Measurements from ENCODE around the gene SHISAL1. TPM values are rescaled to one million over a fixed set of nuclear protein-coding genes. Genes with fewer than 3 reads are reported as not detected.

SHISAL1 gene
- total RNA-seq, 1 experiment from 2014 or later, result 1.1 TPM

- Histone ChIP-seq H4K20me1 (ENCODE audit: low read length) (no peaks in the 10 kb centered on the region), H3K36me3 (ENCODE audit: low read depth, low read length) (no peaks in the 10 kb centered on the region), H3K4me1 (ENCODE audit: insufficient read depth, low read length) (no peaks in the 10 kb centered on the region), H3K27me3 (ENCODE audit: low read length) (no peaks in the 10 kb centered on the region), H3K27ac (ENCODE audit: low read length) (no peak overlapping the region), H3K4me2 (ENCODE audit: low read length) (no peak overlapping the region), H3F3A (ENCODE audit: low read length, unreplicated experiment) (no peaks in the 10 kb centered on the region), H3K4me3 (ENCODE audit: low read length) (no peak overlapping the region), H3K9me2 (replicated peaks; ENCODE audit: low read length) (no peaks in the 10 kb centered on the region), H3K9me3 (ENCODE audit: low read length) (no peaks in the 10 kb centered on the region), H3K79me2 (ENCODE audit: low read length) (no peaks in the 10 kb centered on the region), H3K9ac (ENCODE audit: low read length) (no peak overlapping the region), H2AFZ (ENCODE audit: low read length) (no peak overlapping the region)
- POLR2A ChIA-PET (ENCODE audit: unreplicated experiment), result no interaction called here
- TF ChIP-seq CTCF (conservative IDR thresholded peaks at IDR 0.05; ENCODE audit: low read depth, low read length) (no peak), EZH2 (IDR thresholded peaks at IDR 0.05; ENCODE audit: low read length, unreplicated experiment) (no peak), EZH2phosphoT487 (IDR thresholded peaks at IDR 0.05; ENCODE audit: borderline replicate concordance, low read length) (no peak)
- no peak for DNase-seq
- CTCF ChIA-PET, result no interaction called here
- BruUV-seq (replicated peaks), result no TSS peak
- no peak for ATAC-seq
- intact Hi-C loops (cut with micrococcal nuclease), result no loop called here
These were observed 33.7 kb downstream of the SHISAL1 start for GRCh38 chr22:44279069-44279360.

DNA sequence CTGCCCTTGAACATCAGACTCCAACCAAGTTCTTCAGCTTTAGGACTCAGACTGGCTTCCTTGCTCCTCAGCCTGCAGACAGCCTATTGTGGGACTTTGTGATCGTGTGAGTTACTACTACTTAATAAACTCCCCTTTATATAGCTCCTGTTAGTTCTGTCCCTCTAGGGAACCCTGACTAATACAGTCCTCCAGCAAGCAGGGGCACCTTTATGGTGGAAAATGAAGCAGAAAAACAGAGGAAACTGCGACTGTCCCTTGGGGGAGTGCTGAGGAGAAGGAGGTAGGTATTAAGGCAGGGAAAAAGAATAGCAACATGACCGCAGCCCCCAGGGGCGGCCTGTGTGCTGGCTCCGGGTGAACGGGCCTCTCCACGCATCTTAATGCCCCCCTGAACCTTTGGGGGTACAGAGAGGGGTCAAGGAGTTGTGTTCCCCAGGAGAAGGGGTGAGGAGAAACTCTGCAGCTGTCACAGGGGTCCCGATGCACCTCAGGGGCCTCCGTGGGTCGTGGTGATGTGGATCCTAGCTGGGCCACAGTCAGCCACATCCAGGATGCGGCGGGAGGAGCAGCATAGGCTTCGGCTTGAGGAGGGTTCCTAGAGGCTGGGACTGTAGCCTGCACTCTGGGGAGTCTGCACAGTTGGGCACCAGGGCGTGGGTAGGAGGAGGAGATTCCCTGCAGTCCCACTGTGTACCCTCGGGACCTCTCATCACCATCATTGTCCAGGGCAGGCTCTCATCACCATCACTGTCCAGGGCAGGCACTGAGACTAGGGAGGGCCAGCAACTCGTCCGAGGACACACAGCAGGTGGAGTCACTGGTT lies 34.3 kb downstream of the SHISAL1 start:
- H3K36me3 ChIP-seq (ENCODE audit: low read depth, low read length), result no peaks in the 10 kb centered on the region
- no peaks in the 10 kb centered on the region for H3K4me1 ChIP-seq (ENCODE audit: insufficient read depth, low read length)
- intact Hi-C loops (cut with micrococcal nuclease), result no loop called here
- ChIA-PET POLR2A (ENCODE audit: unreplicated experiment) (no interaction called here), CTCF (no interaction called here)
- H3K4me2 ChIP-seq (ENCODE audit: low read length), result no peak overlapping the region
- H3K9me2 ChIP-seq (replicated peaks; ENCODE audit: low read length), result no peaks in the 10 kb centered on the region
- ATAC-seq (no peak), DNase-seq (no peak)
- no peak overlapping the region for H2AFZ ChIP-seq (ENCODE audit: low read length)
- no peaks in the 10 kb centered on the region for H4K20me1 ChIP-seq (ENCODE audit: low read length)
- no TSS peak for BruUV-seq (replicated peaks)
- no peaks in the 10 kb centered on the region for H3K79me2 ChIP-seq (ENCODE audit: low read length)
- H3K27me3 ChIP-seq (ENCODE audit: low read length), result no peaks in the 10 kb centered on the region
- H3F3A ChIP-seq (ENCODE audit: low read length, unreplicated experiment), result no peaks in the 10 kb centered on the region
- no peak for TF ChIP-seq EZH2 (IDR thresholded peaks at IDR 0.05; ENCODE audit: low read length, unreplicated experiment)
- no peak for TF ChIP-seq CTCF (conservative IDR thresholded peaks at IDR 0.05; ENCODE audit: low read depth, low read length)
- no peak for TF ChIP-seq EZH2phosphoT487 (IDR thresholded peaks at IDR 0.05; ENCODE audit: borderline replicate concordance, low read length)
- H3K4me3 ChIP-seq (ENCODE audit: low read length), result no peak overlapping the region
- H3K9me3 ChIP-seq (ENCODE audit: low read length), result no peaks in the 10 kb centered on the region
- no peak overlapping the region for H3K9ac ChIP-seq (ENCODE audit: low read length)
- H3K27ac ChIP-seq (ENCODE audit: low read length), result no peak overlapping the region

DNA sequence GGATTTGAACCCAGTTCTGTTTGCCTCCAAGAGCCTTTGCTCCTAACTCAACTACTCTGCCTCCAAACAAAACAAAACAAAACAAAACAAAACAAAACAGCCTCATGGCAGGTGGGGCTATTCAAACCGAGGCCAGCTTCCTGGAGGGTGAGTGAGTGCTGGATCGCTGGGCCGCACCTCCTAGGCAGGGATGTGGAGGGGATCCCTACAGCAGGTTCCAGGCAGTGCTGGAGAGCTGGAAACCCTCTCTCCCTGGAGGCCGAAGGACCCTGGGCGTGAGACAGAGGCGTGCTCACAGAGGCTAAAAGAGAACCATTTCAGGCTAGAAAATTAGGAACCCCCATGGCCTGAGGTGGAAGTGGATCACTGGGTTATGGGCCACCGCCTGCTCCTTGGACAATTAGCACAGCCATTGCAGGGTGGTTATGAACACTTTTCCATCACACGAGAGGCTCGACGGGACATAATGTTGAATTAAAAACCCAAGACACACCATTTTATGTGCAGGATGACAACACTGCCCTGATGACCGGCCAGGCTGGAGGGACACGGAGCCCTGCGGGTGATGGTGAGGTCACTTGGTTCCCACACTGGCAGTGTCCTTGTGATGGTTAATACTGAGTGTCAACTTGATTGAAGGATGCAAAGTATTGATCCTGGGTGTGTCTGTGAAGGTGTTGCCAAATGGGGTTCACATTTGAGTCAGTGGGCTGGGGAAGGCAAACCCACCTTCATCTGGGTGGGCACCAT lies 35.2 kb downstream of the SHISAL1 start:
- Histone ChIP-seq H3K9me2 (replicated peaks; ENCODE audit: low read length) (no peaks in the 10 kb centered on the region), H3K9ac (ENCODE audit: low read length) (no peak overlapping the region), H3K79me2 (ENCODE audit: low read length) (no peaks in the 10 kb centered on the region), H3K4me2 (ENCODE audit: low read length) (no peak overlapping the region), H3K4me1 (ENCODE audit: insufficient read depth, low read length) (no peaks in the 10 kb centered on the region), H3K4me3 (ENCODE audit: low read length) (no peak overlapping the region), H3K9me3 (ENCODE audit: low read length) (no peaks in the 10 kb centered on the region), H3K27me3 (ENCODE audit: low read length) (no peaks in the 10 kb centered on the region), H3F3A (ENCODE audit: low read length, unreplicated experiment) (no peaks in the 10 kb centered on the region), H2AFZ (ENCODE audit: low read length) (no peak overlapping the region), H3K27ac (ENCODE audit: low read length) (no peak overlapping the region), H3K36me3 (ENCODE audit: low read depth, low read length) (no peaks in the 10 kb centered on the region), H4K20me1 (ENCODE audit: low read length) (no peaks in the 10 kb centered on the region)
- CTCF ChIA-PET, result no interaction called here
- intact Hi-C loops (cut with micrococcal nuclease), result no loop called here
- TF ChIP-seq CTCF (conservative IDR thresholded peaks at IDR 0.05; ENCODE audit: low read depth, low read length) (no peak), EZH2phosphoT487 (IDR thresholded peaks at IDR 0.05; ENCODE audit: borderline replicate concordance, low read length) (no peak), EZH2 (IDR thresholded peaks at IDR 0.05; ENCODE audit: low read length, unreplicated experiment) (no peak)
- ATAC-seq (no peak), DNase-seq (no peak)
- POLR2A ChIA-PET (ENCODE audit: unreplicated experiment), result no interaction called here
- no TSS peak for BruUV-seq (replicated peaks)

All from PC-3 (cell line).